Gastrocnemius medialis (tissue), 4 donors: ENCODE measurements around the gene NID1. TPM values are rescaled to one million over a fixed set of nuclear protein-coding genes. Genes with fewer than 3 reads are reported as not detected.

ENCODE experiments used
- ATAC-seq, 2 donors: fragments of 150-250 bp; one replicate each; pipeline ENCODE4 v1.9.1; 2016
- DNase-seq, 2 donors: peaks; one replicate each; pipeline ENCODE4 v3.0.0-alpha.2; 2019
- H3K27ac ChIP-seq, 4 donors: fragments of 200-600 bp; sonication (generic); 1 replicate in 1 of 4; 2 replicates in 3 of 4; pipeline ENCODE4 v1.5.1; 2016 to 2018; ENCODE audit warnings: mild to moderate bottlenecking in 2 of 4, moderate library complexity in 1 of 4
- H3K27me3 ChIP-seq, 3 donors: fragments of 200-600 bp; sonication (generic) in 2 of 3; 1 replicate in 1 of 3; 2 replicates in 2 of 3; pipeline versions ENCODE4 v1.5.1 to v1.6.0; 2016 to 2019; ENCODE audit warnings: mild to moderate bottlenecking in 1 of 3, moderate library complexity in 1 of 3
- H3K36me3 ChIP-seq, 2 donors: fragments of 200-600 bp; sonication (generic) in 1 of 2; one replicate each; pipeline ENCODE4 v1.5.1; 2017 to 2018
- H3K4me1 ChIP-seq, 2 donors: fragments of 200-600 bp; sonication (generic) in 1 of 2; one replicate each; pipeline ENCODE4 v1.5.1; 2016 to 2017; ENCODE audit warnings: mild to moderate bottlenecking in 2 of 2
- H3K4me3 ChIP-seq, 4 donors: fragments of 200-600 bp; sonication (generic) in 3 of 4; 1 replicate in 1 of 4; 2 replicates in 3 of 4; pipeline ENCODE4 v1.5.1; 2016 to 2019; ENCODE audit warnings: mild to moderate bottlenecking in 2 of 4
- H3K9me3 ChIP-seq, 3 donors: fragments of 200-600 bp; sonication (generic) in 2 of 3; 1 replicate in 1 of 3; 2 replicates in 2 of 3; pipeline ENCODE4 v1.5.1; 2016 to 2019
- CTCF ChIP-seq, 5 experiments: fragments of 450-650 bp in 3 of 5; fragments of 200-600 bp in 2 of 5; sonication (generic) in 2 of 5; IDR thresholded peaks in 4 of 5; conservative IDR thresholded peaks in 1 of 5; 1 replicate in 4 of 5; 2 replicates in 1 of 5; pipeline ENCODE4 v1.5.1; 2016 to 2019; ENCODE audit warnings: antibody characterized with exemption in 5 of 5, mild to moderate bottlenecking in 3 of 5, moderate library complexity in 3 of 5
- POLR2A ChIP-seq, 2 donors: fragments of 450-650 bp; IDR thresholded peaks; one replicate each; pipeline ENCODE4 v1.6.1; 2017; ENCODE audit warnings: antibody characterized with exemption in 2 of 2, mild to moderate bottlenecking in 2 of 2, moderate library complexity in 2 of 2
- in situ Hi-C, 4 donors: fragments of 200-750 bp; cut with MboI; loops; one replicate each; pipeline versions ENCODE4 v1.15.0 to v1.8.0; 2017; ENCODE audit warnings: low sequenced_read_pairs in 4 of 4
- intact Hi-C: fragments of 100-400 bp; cut with DNase I; formaldehyde crosslinking; loops from one replicate; pipeline ENCODE4 v1.15.1; 2023; ENCODE audit warnings: low total_unique reads
- total RNA-seq, 4 donors: library from RNA; depleted of rRNA; stranded (reverse); fragments of >200 nt; gene quantifications; one replicate each; pipeline versions ENCODE4 v1.1.0 to v1.2.3, GENCODE V29; 2016

Gene NID1
- total RNA-seq, 4 donors from 2014 or later, result 33.7 to 79.0 (median 51.7) TPM

GRCh38 chr1:236107121-236107907, 42.4 kb upstream of the NID1 start:
- Histone ChIP-seq H3K4me3 (no peak overlapping the region), H3K4me1 (no peaks in the 10 kb centered on the region), H3K27ac (no peak overlapping the region), H3K9me3 (no peaks in the 10 kb centered on the region), H3K27me3 (peaks cover 0 to 4% (median 0%) of the 10 kb centered on the region in 3 donors), H3K36me3 (no peaks in the 10 kb centered on the region)
- in situ Hi-C loops, result loop anchor here (5.0 to 25.0 kb wide), 4 partner anchors 377 to 1455 kb away; no protein-coding TSS in a partner anchor
- intact Hi-C loops, result loop anchor here (10.0 kb wide), 1 partner anchor 747 kb away; no protein-coding TSS in a partner anchor
- TF ChIP-seq CTCF (IDR thresholded peaks at IDR 0.05 in 4 of 5, conservative IDR thresholded peaks at IDR 0.05 in 1 of 5) (no peak), POLR2A (IDR thresholded peaks at IDR 0.05) (no peak)
- DNase-seq (no peak), ATAC-seq (no peak)

GRCh38 chr1:236103646-236104218, 38.8 kb upstream of the NID1 start:
- TF ChIP-seq POLR2A (IDR thresholded peaks at IDR 0.05) (no peak), CTCF (IDR thresholded peaks at IDR 0.05 in 4 of 5, conservative IDR thresholded peaks at IDR 0.05 in 1 of 5) (peak; percentile 66 to 86 (median 72))
- no peaks in the 10 kb centered on the region for H3K36me3 ChIP-seq
- H3K4me3 ChIP-seq, result no peak overlapping the region
- intact Hi-C loops, result loop anchor here (10.0 kb wide), 1 partner anchor 751 kb away; no protein-coding TSS in a partner anchor
- ATAC-seq (peak in 1 of 2 donors; percentile 49), DNase-seq (no peak)
- H3K27ac ChIP-seq, result no peak overlapping the region
- H3K9me3 ChIP-seq, result no peaks in the 10 kb centered on the region
- H3K4me1 ChIP-seq, result no peaks in the 10 kb centered on the region
- peaks cover 0 to 8% (median 0%) of the 10 kb centered on the region in 3 donors for H3K27me3 ChIP-seq
- in situ Hi-C loops, result loop anchor here in 3 of 4 donors (10.0 to 25.0 kb wide), 3 partner anchors 381 to 1459 kb away; no protein-coding TSS in a partner anchor

DNA sequence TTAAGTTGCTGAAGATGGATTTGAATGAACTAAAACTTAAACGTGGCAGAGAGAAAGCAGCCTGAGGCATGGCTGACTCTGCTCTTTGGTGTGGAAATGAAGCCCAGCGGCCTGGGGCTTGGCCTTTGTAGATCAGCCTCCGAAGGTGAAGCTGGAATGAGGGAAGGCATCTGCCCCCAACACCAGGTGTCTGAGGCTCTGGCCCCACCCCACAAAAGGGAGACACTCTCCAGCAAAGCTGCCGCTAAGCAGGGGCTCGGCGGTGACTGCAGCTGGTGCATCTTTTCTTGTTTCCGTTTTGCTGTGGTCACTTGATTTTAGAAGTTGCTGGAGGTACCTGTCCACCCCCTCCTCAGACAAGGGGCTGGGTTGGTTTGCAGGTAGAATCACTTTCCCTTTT, 38.2 kb upstream of the NID1 start:
- H3K4me3 ChIP-seq, result no peak overlapping the region
- H3K27me3 ChIP-seq, result peaks cover 0 to 8% (median 0%) of the 10 kb centered on the region in 3 donors
- no peaks in the 10 kb centered on the region for H3K9me3 ChIP-seq
- no peaks in the 10 kb centered on the region for H3K4me1 ChIP-seq
- in situ Hi-C loops (loop anchor here in 3 of 4 donors (10.0 to 25.0 kb wide), 3 partner anchors 382 to 1459 kb away; no protein-coding TSS in a partner anchor), intact Hi-C loops (loop anchor here (10.0 kb wide), 1 partner anchor 752 kb away; no protein-coding TSS in a partner anchor)
- ATAC-seq (no peak), DNase-seq (no peak)
- H3K36me3 ChIP-seq, result no peaks in the 10 kb centered on the region
- no peak overlapping the region for H3K27ac ChIP-seq
- TF ChIP-seq CTCF (IDR thresholded peaks at IDR 0.05 in 4 of 5, conservative IDR thresholded peaks at IDR 0.05 in 1 of 5) (no peak), POLR2A (IDR thresholded peaks at IDR 0.05) (no peak)

DNA sequence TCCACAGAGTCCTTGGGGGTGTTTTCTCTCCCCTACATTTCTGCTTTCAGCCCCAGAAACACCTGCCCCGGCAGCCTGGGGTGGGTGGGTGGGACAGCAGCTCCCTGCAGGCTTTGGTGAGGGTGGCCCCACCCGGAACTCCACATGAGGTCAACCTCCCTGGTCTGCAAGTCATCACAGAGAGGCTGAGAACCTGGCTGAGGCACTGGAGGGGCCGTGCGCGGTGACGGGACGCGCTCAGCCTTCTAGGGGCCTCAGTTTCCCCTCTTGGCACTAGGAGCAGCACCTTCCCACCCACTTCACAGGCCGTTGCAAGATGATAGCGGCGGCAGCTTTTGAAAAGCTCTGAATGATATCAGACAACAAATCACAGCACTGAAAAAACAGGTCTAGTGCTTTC, 37.7 kb upstream of the NID1 start:
- no peak overlapping the region for H3K4me3 ChIP-seq
- DNase-seq (no peak), ATAC-seq (no peak)
- TF ChIP-seq CTCF (IDR thresholded peaks at IDR 0.05 in 4 of 5, conservative IDR thresholded peaks at IDR 0.05 in 1 of 5) (no peak), POLR2A (IDR thresholded peaks at IDR 0.05) (no peak)
- no peaks in the 10 kb centered on the region for H3K9me3 ChIP-seq
- H3K27ac ChIP-seq, result no peak overlapping the region
- peaks cover 0 to 8% (median 0%) of the 10 kb centered on the region in 3 donors for H3K27me3 ChIP-seq
- no peaks in the 10 kb centered on the region for H3K36me3 ChIP-seq
- intact Hi-C loops (loop anchor here (10.0 kb wide), 1 partner anchor 752 kb away; no protein-coding TSS in a partner anchor), in situ Hi-C loops (loop anchor here in 3 of 4 donors (10.0 to 25.0 kb wide), 3 partner anchors 382 to 1460 kb away; no protein-coding TSS in a partner anchor)
- no peaks in the 10 kb centered on the region for H3K4me1 ChIP-seq
